ENCODE data around the gene OTOGL. TPM values are rescaled to one million over a fixed set of nuclear protein-coding genes. Genes with fewer than 3 reads are reported as not detected.

Gene OTOGL
- total and polyA plus RNA-seq, 4 donors, result 0.20 to 0.62 (median 0.54) TPM; not detected in 1

DNA sequence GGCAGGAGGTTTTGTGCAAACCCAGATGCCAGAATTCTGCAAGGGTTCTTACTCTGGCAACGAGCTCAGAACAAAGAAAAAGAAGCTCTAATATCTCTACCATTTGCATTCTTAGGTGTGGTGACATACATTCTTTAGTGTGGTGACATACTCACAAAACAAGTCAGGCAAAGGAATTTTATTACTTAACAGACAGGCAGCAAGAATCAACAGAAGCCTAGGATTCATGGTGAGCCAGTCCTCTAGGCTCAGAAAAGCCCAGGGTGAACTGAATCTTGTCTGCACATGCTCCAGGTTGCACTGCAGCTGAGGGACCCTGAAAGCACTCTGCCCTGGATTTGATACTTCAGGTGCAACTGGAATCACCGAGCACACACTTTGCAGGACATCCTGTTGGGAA lies 222.3 kb downstream of the OTOGL start:
- intact Hi-C loops (cut with DNase I), result no loop called here
- Histone ChIP-seq H3K4me1 (ENCODE audit: control insufficient read depth in 1 of 2, insufficient read depth in 2 of 2, low read length in 2 of 2) (no peaks in the 10 kb centered on the region), H3K36me3 (ENCODE audit: control insufficient read depth in 1 of 2, insufficient read depth in 2 of 2, low read length in 1 of 2) (no peaks in the 10 kb centered on the region), H3K27me3 (ENCODE audit: control insufficient read depth in 1 of 2, insufficient read depth in 2 of 2, low read length in 1 of 2) (no peaks in the 10 kb centered on the region), H3K9me3 (ENCODE audit: control insufficient read depth, low read length) (no peaks in the 10 kb centered on the region), H3K4me3 (ENCODE audit: low read length in 2 of 2) (no peak overlapping the region), H3K27ac (ENCODE audit: low read depth in 1 of 2, low read length in 2 of 2) (no peak overlapping the region)
- 57 to 88% methylated on average over 2 of the region's 2 CpGs for WGBS, 2 donors
- ATAC-seq (ENCODE audit: low FRiP score) (no peak), DNase-seq (no peak)

DNA sequence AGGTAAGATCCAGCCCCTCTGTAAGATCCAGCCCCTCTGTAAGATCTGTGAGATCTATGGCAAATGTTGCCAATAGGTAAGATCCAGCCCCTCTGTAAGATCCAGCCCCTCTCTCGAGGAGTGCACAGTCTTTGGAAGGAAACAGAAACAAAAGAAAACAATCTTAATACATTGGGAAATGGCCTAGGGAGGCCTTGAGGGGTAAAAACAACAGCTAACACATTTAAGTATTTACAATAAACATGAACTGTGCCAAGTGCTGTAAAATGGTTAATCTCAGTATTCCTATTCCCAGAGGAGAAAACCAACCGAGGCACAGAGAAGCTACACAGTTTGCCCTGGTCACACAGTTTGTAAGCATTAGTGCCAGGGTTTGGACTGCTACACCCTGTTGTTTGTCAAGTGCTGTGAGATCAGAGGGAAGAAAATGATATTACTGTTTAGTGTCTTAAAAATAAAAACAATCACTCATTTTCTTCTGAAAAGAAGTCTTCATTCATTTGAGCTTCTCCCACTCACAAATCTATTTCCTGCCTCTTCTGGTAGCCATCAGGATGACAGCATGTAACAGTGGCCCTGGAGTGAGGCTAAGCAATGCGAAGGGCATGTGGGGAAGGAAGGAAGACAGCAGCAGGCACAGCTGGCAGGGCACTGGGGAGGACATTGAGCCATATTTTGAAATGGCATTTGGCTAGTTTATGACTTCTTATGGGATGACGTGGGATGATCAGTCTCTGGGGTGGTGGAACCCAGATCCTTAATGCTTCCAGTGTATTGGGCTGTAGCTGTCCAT lies 226.0 kb downstream of the OTOGL start:
- Histone ChIP-seq H3K4me1 (ENCODE audit: control insufficient read depth in 1 of 2, insufficient read depth in 2 of 2, low read length in 2 of 2) (no peaks in the 10 kb centered on the region), H3K4me3 (ENCODE audit: low read length in 2 of 2) (no peak overlapping the region), H3K36me3 (ENCODE audit: control insufficient read depth in 1 of 2, insufficient read depth in 2 of 2, low read length in 1 of 2) (no peaks in the 10 kb centered on the region), H3K9me3 (ENCODE audit: control insufficient read depth, low read length) (no peaks in the 10 kb centered on the region), H3K27me3 (ENCODE audit: control insufficient read depth in 1 of 2, insufficient read depth in 2 of 2, low read length in 1 of 2) (no peaks in the 10 kb centered on the region), H3K27ac (ENCODE audit: low read depth in 1 of 2, low read length in 2 of 2) (no peak overlapping the region)
- 56 to 68% methylated on average over 4 of the region's 4 CpGs for WGBS, 2 donors
- intact Hi-C loops (cut with DNase I), result no loop called here
- ATAC-seq (ENCODE audit: low FRiP score) (no peak), DNase-seq (no peak)

DNA sequence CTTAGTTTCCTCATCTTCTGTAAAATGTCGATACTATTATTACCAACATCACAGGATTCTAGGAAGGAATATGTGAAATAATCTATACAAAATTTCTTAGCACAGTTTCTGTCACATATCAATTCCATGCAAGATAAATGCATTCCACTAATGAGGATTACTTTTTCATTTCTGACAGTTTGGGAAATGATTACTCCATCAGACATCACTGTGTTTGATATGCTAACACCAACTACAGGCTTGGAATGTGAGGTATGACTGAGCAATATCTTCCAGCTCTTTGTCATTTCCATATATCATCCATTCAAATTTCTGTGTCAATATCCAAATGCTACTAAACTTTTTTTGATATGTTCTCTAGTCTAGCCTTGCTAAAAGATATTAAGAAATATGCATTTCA lies 233.5 kb downstream of the OTOGL start:
- H3K36me3 ChIP-seq (ENCODE audit: control insufficient read depth in 1 of 2, insufficient read depth in 2 of 2, low read length in 1 of 2), result no peaks in the 10 kb centered on the region
- no peak overlapping the region for H3K4me3 ChIP-seq (ENCODE audit: low read length in 2 of 2)
- intact Hi-C loops (cut with DNase I), result no loop called here
- H3K27me3 ChIP-seq (ENCODE audit: control insufficient read depth in 1 of 2, insufficient read depth in 2 of 2, low read length in 1 of 2), result no peaks in the 10 kb centered on the region
- ATAC-seq (ENCODE audit: low FRiP score) (no peak), DNase-seq (no peak)
- H3K27ac ChIP-seq (ENCODE audit: low read depth in 1 of 2, low read length in 2 of 2), result no peak overlapping the region
- 90 to 94% methylated on average over 1 of the region's 1 CpG for WGBS, 2 donors
- no peaks in the 10 kb centered on the region for H3K9me3 ChIP-seq (ENCODE audit: control insufficient read depth, low read length)
- H3K4me1 ChIP-seq (ENCODE audit: control insufficient read depth in 1 of 2, insufficient read depth in 2 of 2, low read length in 2 of 2), result no peaks in the 10 kb centered on the region

DNA sequence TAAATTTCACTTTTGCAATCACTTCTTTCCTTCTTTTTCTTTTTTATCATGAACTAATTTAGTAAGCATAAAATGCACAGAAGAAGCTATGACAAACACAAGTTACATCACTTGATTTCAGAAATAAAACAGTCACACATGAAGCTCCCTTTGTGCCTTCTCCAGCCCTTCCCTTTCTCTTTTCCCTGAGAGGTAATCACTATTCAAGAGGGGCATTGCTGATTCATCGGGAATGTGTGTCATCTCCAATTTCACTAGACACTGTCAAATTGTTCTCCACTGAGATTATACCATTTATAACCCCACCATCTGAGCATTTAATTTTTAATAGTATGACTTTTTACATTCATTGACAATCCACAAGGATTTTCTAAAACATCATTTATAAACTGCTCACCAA lies 253.1 kb downstream of the OTOGL start:
- Histone ChIP-seq H3K9me3 (ENCODE audit: control insufficient read depth, low read length) (no peaks in the 10 kb centered on the region), H3K27me3 (ENCODE audit: control insufficient read depth in 1 of 2, insufficient read depth in 2 of 2, low read length in 1 of 2) (no peaks in the 10 kb centered on the region), H3K4me1 (ENCODE audit: control insufficient read depth in 1 of 2, insufficient read depth in 2 of 2, low read length in 2 of 2) (no peaks in the 10 kb centered on the region), H3K4me3 (ENCODE audit: low read length in 2 of 2) (no peak overlapping the region), H3K27ac (ENCODE audit: low read depth in 1 of 2, low read length in 2 of 2) (no peak overlapping the region), H3K36me3 (ENCODE audit: control insufficient read depth in 1 of 2, insufficient read depth in 2 of 2, low read length in 1 of 2) (no peaks in the 10 kb centered on the region)
- DNase-seq (no peak), ATAC-seq (ENCODE audit: low FRiP score) (no peak)
- intact Hi-C loops (cut with DNase I), result no loop called here
- 90 to 92% methylated on average over 1 of the region's 1 CpG for WGBS, 2 donors

DNA sequence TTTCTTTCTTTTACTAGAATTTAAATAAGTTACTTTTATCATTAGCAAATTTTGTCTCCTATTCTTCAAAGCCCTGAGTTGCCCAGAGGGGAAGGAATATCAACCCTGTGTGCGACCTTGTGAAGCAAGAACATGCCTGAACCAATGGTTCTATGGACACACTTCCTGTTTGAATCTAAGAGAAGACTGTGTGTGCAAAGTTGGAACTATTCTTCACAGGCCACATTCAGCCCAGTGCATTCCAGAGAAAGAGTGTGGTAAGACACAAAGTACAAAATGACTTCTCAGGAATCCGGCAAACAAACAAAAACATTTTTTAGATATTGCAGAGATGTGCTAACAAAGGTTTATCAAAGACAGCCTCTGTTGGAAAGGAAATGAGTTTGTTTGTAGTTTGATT lies 253.9 kb downstream of the OTOGL start:
- Histone ChIP-seq H3K4me1 (ENCODE audit: control insufficient read depth in 1 of 2, insufficient read depth in 2 of 2, low read length in 2 of 2) (no peaks in the 10 kb centered on the region), H3K36me3 (ENCODE audit: control insufficient read depth in 1 of 2, insufficient read depth in 2 of 2, low read length in 1 of 2) (no peaks in the 10 kb centered on the region), H3K27ac (ENCODE audit: low read depth in 1 of 2, low read length in 2 of 2) (no peak overlapping the region), H3K9me3 (ENCODE audit: control insufficient read depth, low read length) (no peaks in the 10 kb centered on the region), H3K27me3 (ENCODE audit: control insufficient read depth in 1 of 2, insufficient read depth in 2 of 2, low read length in 1 of 2) (no peaks in the 10 kb centered on the region), H3K4me3 (ENCODE audit: low read length in 2 of 2) (no peak overlapping the region)
- ATAC-seq (ENCODE audit: low FRiP score), result no peak
- WGBS, 2 donors, result 87 to 93% methylated on average over 2 of the region's 2 CpGs
- intact Hi-C loops (cut with DNase I), result no loop called here
- DNase-seq, result no peak

DNA sequence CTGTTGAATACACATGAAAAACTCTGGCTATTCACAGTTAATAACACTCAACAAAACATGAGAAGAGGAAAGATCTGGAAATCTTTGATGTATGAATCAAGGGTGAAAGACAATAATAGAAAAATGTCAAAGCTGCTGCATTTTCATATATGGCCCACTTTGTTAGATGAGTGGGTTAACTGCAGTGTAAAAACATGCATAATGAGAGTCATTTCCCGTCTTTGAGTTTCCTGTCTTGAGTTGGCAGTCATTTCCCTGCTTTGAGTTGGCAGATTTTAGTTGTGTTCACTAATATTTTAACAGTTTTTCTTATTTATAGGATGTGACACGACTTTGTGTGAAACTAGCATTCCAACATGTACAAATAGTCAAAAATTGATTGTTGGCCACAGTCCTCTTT lies 256.8 kb downstream of the OTOGL start:
- Histone ChIP-seq H3K9me3 (ENCODE audit: control insufficient read depth, low read length) (no peaks in the 10 kb centered on the region), H3K27me3 (ENCODE audit: control insufficient read depth in 1 of 2, insufficient read depth in 2 of 2, low read length in 1 of 2) (no peaks in the 10 kb centered on the region), H3K4me3 (ENCODE audit: low read length in 2 of 2) (no peak overlapping the region), H3K36me3 (ENCODE audit: control insufficient read depth in 1 of 2, insufficient read depth in 2 of 2, low read length in 1 of 2) (no peaks in the 10 kb centered on the region), H3K27ac (ENCODE audit: low read depth in 1 of 2, low read length in 2 of 2) (no peak overlapping the region), H3K4me1 (ENCODE audit: control insufficient read depth in 1 of 2, insufficient read depth in 2 of 2, low read length in 2 of 2) (no peaks in the 10 kb centered on the region)
- DNase-seq (no peak), ATAC-seq (ENCODE audit: low FRiP score) (no peak)
- intact Hi-C loops (cut with DNase I), result no loop called here
- 1 to 2% methylated on average over 2 of the region's 2 CpGs for WGBS, 2 donors

DNA sequence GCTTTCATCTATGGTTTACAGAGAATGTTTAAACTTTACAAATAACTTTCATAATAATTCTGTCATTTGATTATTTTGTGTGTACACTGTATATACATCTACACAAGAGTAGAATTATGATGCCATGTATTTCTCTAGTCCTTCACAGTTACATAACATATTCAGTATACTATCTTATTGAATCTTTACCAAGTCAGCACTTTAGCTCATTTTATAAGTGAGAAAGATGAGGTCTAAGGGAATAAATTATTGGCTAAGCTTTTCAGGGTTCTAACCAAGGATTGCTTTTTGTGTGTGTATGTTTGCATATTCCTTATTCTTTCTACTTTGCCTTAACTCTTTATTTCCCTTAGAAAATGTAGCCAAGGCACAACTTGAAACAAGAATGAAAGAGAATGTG lies 260.4 kb downstream of the OTOGL start:
- no peaks in the 10 kb centered on the region for H3K36me3 ChIP-seq (ENCODE audit: control insufficient read depth in 1 of 2, insufficient read depth in 2 of 2, low read length in 1 of 2)
- no peak overlapping the region for H3K4me3 ChIP-seq (ENCODE audit: low read length in 2 of 2)
- DNase-seq (no peak), ATAC-seq (ENCODE audit: low FRiP score) (no peak)
- H3K27me3 ChIP-seq (ENCODE audit: control insufficient read depth in 1 of 2, insufficient read depth in 2 of 2, low read length in 1 of 2), result no peaks in the 10 kb centered on the region
- no peaks in the 10 kb centered on the region for H3K4me1 ChIP-seq (ENCODE audit: control insufficient read depth in 1 of 2, insufficient read depth in 2 of 2, low read length in 2 of 2)
- intact Hi-C loops (cut with DNase I), result no loop called here
- no peak overlapping the region for H3K27ac ChIP-seq (ENCODE audit: low read depth in 1 of 2, low read length in 2 of 2)
- H3K9me3 ChIP-seq (ENCODE audit: control insufficient read depth, low read length), result no peaks in the 10 kb centered on the region

DNA sequence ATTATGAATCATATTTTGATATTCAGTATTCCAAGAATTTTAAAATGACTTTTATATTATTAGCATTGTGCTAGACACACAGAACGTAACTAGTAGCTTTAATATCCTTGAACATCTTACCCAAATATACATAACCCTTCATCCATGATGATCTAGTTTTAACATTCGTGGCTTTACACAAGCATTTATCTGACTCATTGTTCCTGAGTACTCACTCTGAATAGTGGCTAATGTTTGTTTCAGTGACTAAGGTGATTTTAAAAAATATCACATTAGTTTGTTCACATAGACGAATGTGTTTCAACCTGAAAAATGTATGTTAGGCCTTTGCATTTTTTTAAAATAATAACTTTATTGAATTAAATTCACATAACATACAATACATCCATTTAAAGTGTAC lies 264.7 kb downstream of the OTOGL start:
- Histone ChIP-seq H3K27ac (ENCODE audit: low read depth in 1 of 2, low read length in 2 of 2) (no peak overlapping the region), H3K9me3 (ENCODE audit: control insufficient read depth, low read length) (no peaks in the 10 kb centered on the region), H3K4me3 (ENCODE audit: low read length in 2 of 2) (no peak overlapping the region), H3K36me3 (ENCODE audit: control insufficient read depth in 1 of 2, insufficient read depth in 2 of 2, low read length in 1 of 2) (no peaks in the 10 kb centered on the region), H3K4me1 (ENCODE audit: control insufficient read depth in 1 of 2, insufficient read depth in 2 of 2, low read length in 2 of 2) (no peaks in the 10 kb centered on the region), H3K27me3 (ENCODE audit: control insufficient read depth in 1 of 2, insufficient read depth in 2 of 2, low read length in 1 of 2) (no peaks in the 10 kb centered on the region)
- WGBS, 2 donors, result 85 to 89% methylated on average over 3 of the region's 3 CpGs
- DNase-seq, result no peak
- ATAC-seq (ENCODE audit: low FRiP score), result no peak
- intact Hi-C loops (cut with DNase I), result no loop called here

DNA sequence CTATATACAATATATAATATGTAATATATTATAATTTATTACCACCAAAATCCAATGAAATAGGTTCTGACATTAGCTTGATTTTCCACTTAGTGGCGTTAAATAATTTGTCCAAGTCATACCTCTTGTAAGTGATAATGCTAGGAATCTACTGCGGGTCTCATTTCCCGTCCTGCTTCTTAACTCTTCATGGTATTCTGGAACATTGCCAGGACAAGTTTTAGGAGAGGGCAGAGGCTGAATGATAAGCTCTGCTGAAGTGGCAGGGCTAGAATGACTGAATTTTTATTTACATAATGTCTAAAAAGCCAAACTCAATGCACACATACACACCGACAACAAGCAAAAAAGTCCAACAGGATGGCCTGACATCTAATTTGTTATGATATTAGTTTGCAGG lies 274.3 kb downstream of the OTOGL start:
- Histone ChIP-seq H3K9me3 (ENCODE audit: control insufficient read depth, low read length) (no peaks in the 10 kb centered on the region), H3K36me3 (ENCODE audit: control insufficient read depth in 1 of 2, insufficient read depth in 2 of 2, low read length in 1 of 2) (no peaks in the 10 kb centered on the region), H3K4me3 (ENCODE audit: low read length in 2 of 2) (no peak overlapping the region), H3K27ac (ENCODE audit: low read depth in 1 of 2, low read length in 2 of 2) (no peak overlapping the region), H3K27me3 (ENCODE audit: control insufficient read depth in 1 of 2, insufficient read depth in 2 of 2, low read length in 1 of 2) (no peaks in the 10 kb centered on the region), H3K4me1 (ENCODE audit: control insufficient read depth in 1 of 2, insufficient read depth in 2 of 2, low read length in 2 of 2) (no peaks in the 10 kb centered on the region)
- intact Hi-C loops (cut with DNase I), result no loop called here
- no peak for DNase-seq
- 49 to 62% methylated on average over 4 of the region's 4 CpGs for WGBS, 2 donors
- ATAC-seq (ENCODE audit: low FRiP score), result no peak

Data from aorta (tissue), 5 donors.